Measurements from ENCODE around the gene RERE.

DNA sequence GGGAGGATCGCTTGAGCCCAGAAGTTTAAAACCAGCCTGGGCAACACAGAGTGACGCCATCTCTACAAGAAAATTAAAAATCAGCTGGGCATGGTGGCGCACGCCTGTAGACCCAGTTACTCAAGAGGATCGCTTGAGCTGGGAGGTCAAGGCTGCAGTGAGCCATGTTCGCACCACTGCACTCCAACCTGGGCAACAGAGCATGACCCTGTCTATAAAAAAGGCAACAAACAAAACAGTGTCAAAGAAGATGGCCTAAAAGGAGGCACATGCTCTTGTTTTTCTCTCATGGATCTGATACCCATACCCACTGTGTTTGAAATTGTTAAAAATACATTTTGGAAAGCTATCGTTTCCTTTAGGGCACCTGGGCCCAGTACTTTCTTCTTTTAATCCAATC is 307.9 kb downstream of the RERE start:
- TF ChIP-seq, protein P1, sequence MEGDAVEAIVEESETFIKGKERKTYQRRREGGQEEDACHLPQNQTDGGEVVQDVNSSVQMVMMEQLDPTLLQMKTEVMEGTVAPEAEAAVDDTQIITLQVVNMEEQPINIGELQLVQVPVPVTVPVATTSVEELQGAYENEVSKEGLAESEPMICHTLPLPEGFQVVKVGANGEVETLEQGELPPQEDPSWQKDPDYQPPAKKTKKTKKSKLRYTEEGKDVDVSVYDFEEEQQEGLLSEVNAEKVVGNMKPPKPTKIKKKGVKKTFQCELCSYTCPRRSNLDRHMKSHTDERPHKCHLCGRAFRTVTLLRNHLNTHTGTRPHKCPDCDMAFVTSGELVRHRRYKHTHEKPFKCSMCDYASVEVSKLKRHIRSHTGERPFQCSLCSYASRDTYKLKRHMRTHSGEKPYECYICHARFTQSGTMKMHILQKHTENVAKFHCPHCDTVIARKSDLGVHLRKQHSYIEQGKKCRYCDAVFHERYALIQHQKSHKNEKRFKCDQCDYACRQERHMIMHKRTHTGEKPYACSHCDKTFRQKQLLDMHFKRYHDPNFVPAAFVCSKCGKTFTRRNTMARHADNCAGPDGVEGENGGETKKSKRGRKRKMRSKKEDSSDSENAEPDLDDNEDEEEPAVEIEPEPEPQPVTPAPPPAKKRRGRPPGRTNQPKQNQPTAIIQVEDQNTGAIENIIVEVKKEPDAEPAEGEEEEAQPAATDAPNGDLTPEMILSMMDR (IDR thresholded peaks at IDR 0.05), result no peak
- TF ChIP-seq POLR2A (IDR thresholded peaks at IDR 0.05) (no peak), POLR2AphosphoS5 (IDR thresholded peaks at IDR 0.05) (no peak)
